ENCODE data around the gene FUT2.
"Not testable (repeated sequence)": the region's sequence is repeated elsewhere in the genome, so short reads cannot be mapped to it uniquely, and the experiment has no call there.

Gene FUT2

GRCh38 chr19:48695743-48696352 is at the start of gene FUT2:
FUT2 (plus strand) TSS chr19:48695971; CDS start chr19:48702957, 6,986 bp downstream.
- DNase-seq (ENCODE audit: low spot score), result peak; percentile 79

GRCh38 chr19:48646001-48646721 is 49.6 kb upstream of the FUT2 start, which contains the start of gene CA11:
CA11 (minus strand) TSS chr19:48646187; CDS start chr19:48645632, 555 bp downstream.
- DNase-seq (ENCODE audit: low spot score), result peak; percentile 59

GRCh38 chr19:48646722-48647216 is 49.0 kb upstream of the FUT2 start:
- DNase-seq (ENCODE audit: low spot score), result peak; percentile 90

GRCh38 chr19:48648134-48648533 is 47.6 kb upstream of the FUT2 start:
- DNase-seq (ENCODE audit: low spot score), result no peak

GRCh38 chr19:48650974-48651682 is 44.6 kb upstream of the FUT2 start:
- DNase-seq (ENCODE audit: low spot score), result no peak

- no peak for DNase-seq (ENCODE audit: low spot score)
These were observed 44.1 kb upstream of the FUT2 start for GRCh38 chr19:48651683-48652048.

GRCh38 chr19:48654299-48655059 is 41.3 kb upstream of the FUT2 start:
- DNase-seq (ENCODE audit: low spot score), result no peak

GRCh38 chr19:48656840-48657474 is 38.8 kb upstream of the FUT2 start:
- DNase-seq (ENCODE audit: low spot score), result peak; percentile 18

- DNase-seq (ENCODE audit: low spot score), result not testable (repeated sequence)
These were observed 37.9 kb upstream of the FUT2 start for GRCh38 chr19:48657828-48658227.

- DNase-seq (ENCODE audit: low spot score), result no peak
These were observed 37.3 kb upstream of the FUT2 start for GRCh38 chr19:48658483-48658882.

GRCh38 chr19:48659768-48660167 is 36.0 kb upstream of the FUT2 start:
- DNase-seq (ENCODE audit: low spot score), result peak; percentile 44

- peak; percentile 94 for DNase-seq (ENCODE audit: low spot score)
These were observed 34.7 kb upstream of the FUT2 start for GRCh38 chr19:48660852-48661710.

- DNase-seq (ENCODE audit: low spot score), result peak; percentile 19
These were observed 34.1 kb upstream of the FUT2 start for GRCh38 chr19:48661711-48662090.

- peak; percentile 8 for DNase-seq (ENCODE audit: low spot score)
These were observed 32.1 kb upstream of the FUT2 start for GRCh38 chr19:48663667-48664066.

- DNase-seq (ENCODE audit: low spot score), result peak; percentile 6
These were observed 31.3 kb upstream of the FUT2 start for GRCh38 chr19:48664476-48664875.

- no peak for DNase-seq (ENCODE audit: low spot score)
These were observed 30.0 kb upstream of the FUT2 start for GRCh38 chr19:48665786-48666185.

GRCh38 chr19:48668332-48668731 is 27.4 kb upstream of the FUT2 start:
- no peak for DNase-seq (ENCODE audit: low spot score)

- DNase-seq (ENCODE audit: low spot score), result no peak
These were observed 27.0 kb upstream of the FUT2 start for GRCh38 chr19:48668761-48669160.

- DNase-seq (ENCODE audit: low spot score), result no peak
These were observed 25.7 kb upstream of the FUT2 start for GRCh38 chr19:48669903-48670668.

Measured in iPS-NIHi11 (cell line).